GM12878 (cell line): Measurements from ENCODE around the gene CCDC117. TPM values are rescaled to one million over a fixed set of nuclear protein-coding genes. Genes with fewer than 3 reads are reported as not detected.

Experiments used
- ATAC-seq: fragments of 200-7000 bp; cut with Tn5 transposase; 3 replicates; pipeline ENCODE4 v1.9.1; 2020; ENCODE audit warnings: mild to moderate bottlenecking, moderate library complexity
- BruUV-seq: library from RNA; stranded (reverse); fragments of 400-500 nt; replicated peaks from 2 replicates; lab custom pipeline; 2021; lab: Mats Ljungman, UMichigan
- CTCF ChIA-PET: fragments of 300-600 bp; sonication (Branson Sonifier 250); formaldehyde crosslinking; extraction: SDS; loops from one replicate; lab custom pipeline; 2021; ENCODE audit warnings: inconsistent platforms; lab: Yijun Ruan, JAX
- POLR2A ChIA-PET: fragments of 350-600 bp; formaldehyde crosslinking; extraction: SDS; loops from one replicate; lab custom pipeline; 2021; ENCODE audit warnings: inconsistent platforms; lab: Charles Lee
- RAD21 ChIA-PET: fragments of 300-600 bp; sonication (Branson Sonifier 250); formaldehyde crosslinking; loops from one replicate; lab custom pipeline; 2023; ENCODE audit warnings: antibody characterized with exemption; ENCODE audit not compliant: unreplicated experiment; lab: Charles Lee
- SMC1A ChIA-PET: fragments of 300-600 bp; sonication (Branson Sonifier 250); formaldehyde crosslinking; loops from one replicate; lab custom pipeline; 2023; ENCODE audit not compliant: unreplicated experiment, uncharacterized antibody; lab: Charles Lee
- DNase-seq: peaks from one replicate; pipeline ENCODE4 v3.0.0-alpha.2; 2011; ENCODE audit warnings: low read depth, low spot score
- FAIRE-seq: peaks from 3 replicates; lab custom pipeline; 2011; peaks lifted over from hg19 to GRCh38; lab: Jason Lieb, UNC
- H2AFZ ChIP-seq: 2 replicates; pipeline ENCODE4 v1.6.0; 2011; ENCODE audit warnings: low read depth, low read length, control low read depth; ENCODE audit not compliant: control insufficient read depth
- H3K27ac ChIP-seq: 2 replicates; pipeline ENCODE4 v1.5.1; 2011; ENCODE audit warnings: control low read depth; ENCODE audit not compliant: control insufficient read depth, insufficient read depth
- H3K27me3 ChIP-seq, 2 experiments: replicated peaks in 1 of 2; 2 replicates each; pipeline versions ENCODE4 v1.6.0 to v1.6.1; 2011; ENCODE audit warnings: low read length in 1 of 2; ENCODE audit not compliant: control insufficient read depth in 2 of 2, insufficient read depth in 2 of 2
- H3K36me3 ChIP-seq, 2 experiments: 2 replicates each; pipeline ENCODE4 v1.5.1; 2011; ENCODE audit warnings: low read length in 1 of 2; ENCODE audit not compliant: control insufficient read depth in 2 of 2, insufficient read depth in 2 of 2
- H3K4me1 ChIP-seq: 2 replicates; pipeline ENCODE4 v1.6.1; 2011; ENCODE audit warnings: mild to moderate bottlenecking, low read length, moderate library complexity, mixed read lengths; ENCODE audit not compliant: control insufficient read depth, insufficient read depth
- H3K4me2 ChIP-seq: 2 replicates; pipeline ENCODE4 v1.6.0; 2011; ENCODE audit warnings: control low read depth; ENCODE audit not compliant: control insufficient read depth, insufficient read depth
- H3K4me3 ChIP-seq: fragments of 200-600 bp; sonication (generic); 2 replicates; pipeline ENCODE4 v1.5.1; 2016
- H3K79me2 ChIP-seq: 2 replicates; pipeline ENCODE4 v1.6.0; 2011; ENCODE audit warnings: low read length; ENCODE audit not compliant: control insufficient read depth, insufficient read depth
- H3K9ac ChIP-seq: 2 replicates; pipeline ENCODE4 v1.8.0; 2011; ENCODE audit warnings: low read length, control low read depth, mixed read lengths; ENCODE audit not compliant: control insufficient read depth, insufficient read depth
- H3K9me3 ChIP-seq: replicated peaks from 3 replicates; pipeline ENCODE4 v1.5.1; 2011; ENCODE audit warnings: mild to moderate bottlenecking, low read length; ENCODE audit not compliant: control insufficient read depth, insufficient read depth
- H4K20me1 ChIP-seq: 2 replicates; pipeline ENCODE4 v1.6.0; 2011; ENCODE audit not compliant: control insufficient read depth, insufficient read depth
- ATF2 ChIP-seq: IDR thresholded peaks from 2 replicates; pipeline ENCODE4 v1.6.1; 2012; ENCODE audit warnings: low read length, inconsistent platforms
- BHLHE40 ChIP-seq, 2 experiments: fragments of 450-650 bp in 1 of 2; IDR thresholded peaks; 2 replicates each; pipeline ENCODE4 v1.6.1; 2011 to 2017; ENCODE audit warnings: low read depth in 2 of 2, borderline replicate concordance in 1 of 2, improper control_type of control experiment in 1 of 2, low read length in 1 of 2, mild to moderate bottlenecking in 1 of 2
- BRCA1 ChIP-seq: IDR thresholded peaks from 2 replicates; pipeline ENCODE4 v1.6.1; 2011; ENCODE audit warnings: low read depth, low read length, improper control_type of control experiment
- CHD1 ChIP-seq: IDR thresholded peaks from 2 replicates; pipeline ENCODE4 v1.6.1; 2012; ENCODE audit warnings: low read depth, low read length, improper control_type of control experiment
- HDAC6 ChIP-seq: fragments of 200-600 bp; sonication (generic); IDR thresholded peaks from one replicate; pipeline ENCODE4 v1.8.0; 2017; ENCODE audit warnings: antibody characterized with exemption; ENCODE audit not compliant: unreplicated experiment
- LARP7 ChIP-seq: fragments of 450-650 bp; IDR thresholded peaks from 2 replicates; pipeline ENCODE4 v1.6.1; 2017; ENCODE audit warnings: mild to moderate bottlenecking
- MYC ChIP-seq: IDR thresholded peaks from 2 replicates; pipeline ENCODE4 v1.6.1; 2011; ENCODE audit warnings: mild to moderate bottlenecking, low read length, moderate library complexity, inconsistent platforms; ENCODE audit not compliant: insufficient read depth, insufficient replicate concordance, insufficient read length, severe bottlenecking
- RAD51 ChIP-seq: fragments of 450-650 bp; IDR thresholded peaks from 2 replicates; pipeline ENCODE4 v1.6.1; 2016; ENCODE audit warnings: moderate library complexity, mild to moderate bottlenecking, inconsistent platforms
- RCOR1 ChIP-seq: conservative IDR thresholded peaks from 2 replicates; pipeline ENCODE4 v1.6.1; 2012; ENCODE audit warnings: low read depth, low read length, improper control_type of control experiment
- RFX5 ChIP-seq: IDR thresholded peaks from 2 replicates; pipeline ENCODE4 v1.6.1; 2011; ENCODE audit warnings: low read depth, low read length, improper control_type of control experiment
- SMAD5 ChIP-seq: IDR thresholded peaks from 2 replicates; pipeline ENCODE4 v1.6.1; 2016; ENCODE audit warnings: antibody characterized with exemption, low read depth
- SREBF2 ChIP-seq: IDR thresholded peaks from 2 replicates; pipeline ENCODE4 v1.6.1; 2012; ENCODE audit warnings: mild to moderate bottlenecking, low read length
- SUZ12 ChIP-seq: fragments of 200-600 bp; sonication (generic); IDR thresholded peaks from one replicate; pipeline ENCODE4 v1.6.1; 2018; ENCODE audit warnings: antibody characterized with exemption, mild to moderate bottlenecking; ENCODE audit not compliant: unreplicated experiment
- ZNF207 ChIP-seq: fragments of 450-650 bp; IDR thresholded peaks from 2 replicates; pipeline ENCODE4 v1.6.1; 2014; ENCODE audit warnings: antibody characterized with exemption, mild to moderate bottlenecking, borderline replicate concordance
- WGBS: methylation state at CpG from one replicate; pipeline ENCODE4 v1.1.6; 2016; ENCODE audit warnings: low lambda C conversion rate; ENCODE audit not compliant: insufficient replicate concordance, insufficient coverage; ENCODE audit errors: missing lambda C conversion rate; 5-methylcytosine and 5-hydroxymethylcytosine counted together
- in situ Hi-C: fragments of 300-500 bp; cut with MboI; formaldehyde crosslinking; loops from 9 replicates; pipeline ENCODE4 v1.14.3; 2018; ENCODE audit warnings: mixed read lengths
- intact Hi-C: fragments of 100-400 bp; cut with micrococcal nuclease; formaldehyde crosslinking; loops from one replicate; pipeline ENCODE4 v1.14.2; 2022; ENCODE audit not compliant: unreplicated experiment
- polyA plus RNA-seq, 11 experiments: library from polyadenylated mRNA; depleted of rRNA in 4 of 11; unstranded in 6 of 11; stranded (reverse) in 5 of 11; fragments of >200 nt; fragmentation: Nextera tagmentation in 4 of 11; fragmentation: Illumina TruSeq in 1 of 11; extraction: Ambion mirVana in 4 of 11; extraction: Trizol in 1 of 11; gene quantifications; 1 replicate in 1 of 11; 2 replicates in 10 of 11; pipeline versions ENCODE4 v1.2.1 to v1.2.3, GENCODE V29; 2011 to 2016; ENCODE audit warnings: inconsistent platforms in 2 of 11, missing spikeins in 2 of 11, low read depth in 1 of 11
- total RNA-seq, 4 experiments: library from RNA; depleted of rRNA in 3 of 4; stranded (reverse); fragments of >200 nt in 3 of 4; fragmentation: Illumina TruSeq in 1 of 4; extraction: Trizol in 1 of 4; gene quantifications; 2 replicates each; pipeline versions ENCODE4 v1.2.1 to v1.2.3, GENCODE V29; 2013 to 2021
- TF ChIP-seq, protein P1 (sequence below): fragments of 450-650 bp; IDR thresholded peaks from 2 replicates; pipeline ENCODE4 v1.6.1; 2014; ENCODE audit warnings: mild to moderate bottlenecking
- TF ChIP-seq, protein P2 (sequence below): fragments of 450-650 bp; IDR thresholded peaks from 2 replicates; pipeline ENCODE4 v1.6.1; 2016; ENCODE audit warnings: mild to moderate bottlenecking
- TF ChIP-seq, protein P3 (sequence below): fragments of 450-650 bp; IDR thresholded peaks from 2 replicates; pipeline ENCODE4 v1.6.1; 2018; ENCODE audit warnings: mild to moderate bottlenecking, low read depth, moderate library complexity; ENCODE audit not compliant: partially characterized antibody

The CCDC117 gene
- total and polyA plus RNA-seq, 10 of the 15 experiments (the other 5 are each of a cell fraction or from before 2014, with no cell fraction given): 6.3 to 32.2 (median 20.6) TPM

DNA sequence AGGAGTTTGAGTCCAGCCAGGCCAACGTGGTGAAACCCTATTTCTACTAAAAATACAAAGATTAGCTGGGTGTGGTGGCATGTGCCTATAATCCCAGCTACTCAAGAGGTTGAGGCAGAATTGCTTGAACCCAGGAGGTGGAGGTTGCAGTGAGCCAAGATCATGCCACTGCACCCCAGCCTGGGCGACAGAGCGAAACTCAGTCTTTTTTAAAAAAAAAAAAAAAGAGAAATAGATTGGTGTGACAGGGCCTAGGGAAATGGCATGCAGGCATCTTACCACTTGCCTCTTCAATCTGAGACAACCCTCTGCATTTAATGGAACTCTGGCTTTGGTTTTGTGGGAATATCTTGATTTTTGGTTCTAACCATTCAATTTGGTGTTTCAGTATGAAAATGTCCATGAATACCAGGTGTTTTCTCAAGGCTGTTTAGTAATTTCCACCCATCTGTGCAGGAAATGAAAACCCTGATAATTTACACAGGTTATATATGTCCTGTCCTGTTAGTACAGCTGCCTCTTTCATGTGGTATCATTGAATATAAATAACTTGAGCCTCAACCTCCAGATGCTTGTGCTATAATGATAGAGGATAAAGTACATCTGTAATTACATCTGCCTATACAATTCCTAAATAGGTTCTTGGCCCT, 19.5 kb downstream of the CCDC117 start:
- Histone ChIP-seq H3K79me2 (peaks cover 22% of the 10 kb centered on the region), H3K4me3 (no peak overlapping the region), H3K27ac (peak overlapping the region; percentile 64), H2AFZ (no peak overlapping the region), H3K27me3 (no peaks in the 10 kb centered on the region), H3K36me3 (peaks cover 8 to 25% of the 10 kb centered on the region in 2 experiments), H3K9me3 (no peaks in the 10 kb centered on the region), H3K4me2 (peak overlapping the region; percentile 40; the same call in 1 of the 2 replicates), H4K20me1 (no peaks in the 10 kb centered on the region), H3K4me1 (peaks cover 46% of the 10 kb centered on the region), H3K9ac (peak overlapping the region; percentile 1; the same call in 1 of the 2 replicates)
- ChIA-PET CTCF (interaction anchor here (0.7 to 10.4 kb wide), 9 partner anchors 15 to 249 kb away, joined by 3 to 126 read pairs (median 16); partner anchors contain the start of gene CCDC117), POLR2A (interaction anchor here (0.7 to 5.7 kb wide), 5 partner anchors 9 to 35 kb away, joined by 3 to 31 read pairs (median 4); partner anchors contain the start of gene XBP1), RAD21 (interaction anchor here (1.3 to 7.6 kb wide), 6 partner anchors 9 to 191 kb away, joined by 3 to 69 read pairs (median 6); partner anchors contain the start of gene XBP1), SMC1A (interaction anchor here (0.7 to 10.7 kb wide), 9 partner anchors 11 to 249 kb away, joined by 3 to 95 read pairs (median 5); no protein-coding TSS in a partner anchor)
- no TSS peak for BruUV-seq
- FAIRE-seq (peak; percentile 84), ATAC-seq (peak; percentile 77), DNase-seq (peak; percentile 80)
- intact Hi-C loops (loop anchor here (5.0 to 10.0 kb wide), 2 partner anchors 50 to 117 kb away; partner anchors contain the start of genes CHEK2, HSCB and TTC28), in situ Hi-C loops (no loop called here)
- WGBS: 2% methylated on average over 3 of the region's 3 CpGs
- no peak for TF ChIP-seq HDAC6
- TF ChIP-seq, protein P1, sequence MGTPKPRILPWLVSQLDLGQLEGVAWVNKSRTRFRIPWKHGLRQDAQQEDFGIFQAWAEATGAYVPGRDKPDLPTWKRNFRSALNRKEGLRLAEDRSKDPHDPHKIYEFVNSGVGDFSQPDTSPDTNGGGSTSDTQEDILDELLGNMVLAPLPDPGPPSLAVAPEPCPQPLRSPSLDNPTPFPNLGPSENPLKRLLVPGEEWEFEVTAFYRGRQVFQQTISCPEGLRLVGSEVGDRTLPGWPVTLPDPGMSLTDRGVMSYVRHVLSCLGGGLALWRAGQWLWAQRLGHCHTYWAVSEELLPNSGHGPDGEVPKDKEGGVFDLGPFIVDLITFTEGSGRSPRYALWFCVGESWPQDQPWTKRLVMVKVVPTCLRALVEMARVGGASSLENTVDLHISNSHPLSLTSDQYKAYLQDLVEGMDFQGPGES: no peak
- TF ChIP-seq BRCA1: no peak
- no peak for TF ChIP-seq CHD1
- no peak for TF ChIP-seq SREBF2
- TF ChIP-seq SMAD5: no peak
- TF ChIP-seq, protein P2, sequence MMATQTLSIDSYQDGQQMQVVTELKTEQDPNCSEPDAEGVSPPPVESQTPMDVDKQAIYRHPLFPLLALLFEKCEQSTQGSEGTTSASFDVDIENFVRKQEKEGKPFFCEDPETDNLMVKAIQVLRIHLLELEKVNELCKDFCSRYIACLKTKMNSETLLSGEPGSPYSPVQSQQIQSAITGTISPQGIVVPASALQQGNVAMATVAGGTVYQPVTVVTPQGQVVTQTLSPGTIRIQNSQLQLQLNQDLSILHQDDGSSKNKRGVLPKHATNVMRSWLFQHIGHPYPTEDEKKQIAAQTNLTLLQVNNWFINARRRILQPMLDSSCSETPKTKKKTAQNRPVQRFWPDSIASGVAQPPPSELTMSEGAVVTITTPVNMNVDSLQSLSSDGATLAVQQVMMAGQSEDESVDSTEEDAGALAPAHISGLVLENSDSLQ: no peak
- TF ChIP-seq MYC: no peak
- TF ChIP-seq ATF2: peak; percentile 94
- TF ChIP-seq, protein P3, sequence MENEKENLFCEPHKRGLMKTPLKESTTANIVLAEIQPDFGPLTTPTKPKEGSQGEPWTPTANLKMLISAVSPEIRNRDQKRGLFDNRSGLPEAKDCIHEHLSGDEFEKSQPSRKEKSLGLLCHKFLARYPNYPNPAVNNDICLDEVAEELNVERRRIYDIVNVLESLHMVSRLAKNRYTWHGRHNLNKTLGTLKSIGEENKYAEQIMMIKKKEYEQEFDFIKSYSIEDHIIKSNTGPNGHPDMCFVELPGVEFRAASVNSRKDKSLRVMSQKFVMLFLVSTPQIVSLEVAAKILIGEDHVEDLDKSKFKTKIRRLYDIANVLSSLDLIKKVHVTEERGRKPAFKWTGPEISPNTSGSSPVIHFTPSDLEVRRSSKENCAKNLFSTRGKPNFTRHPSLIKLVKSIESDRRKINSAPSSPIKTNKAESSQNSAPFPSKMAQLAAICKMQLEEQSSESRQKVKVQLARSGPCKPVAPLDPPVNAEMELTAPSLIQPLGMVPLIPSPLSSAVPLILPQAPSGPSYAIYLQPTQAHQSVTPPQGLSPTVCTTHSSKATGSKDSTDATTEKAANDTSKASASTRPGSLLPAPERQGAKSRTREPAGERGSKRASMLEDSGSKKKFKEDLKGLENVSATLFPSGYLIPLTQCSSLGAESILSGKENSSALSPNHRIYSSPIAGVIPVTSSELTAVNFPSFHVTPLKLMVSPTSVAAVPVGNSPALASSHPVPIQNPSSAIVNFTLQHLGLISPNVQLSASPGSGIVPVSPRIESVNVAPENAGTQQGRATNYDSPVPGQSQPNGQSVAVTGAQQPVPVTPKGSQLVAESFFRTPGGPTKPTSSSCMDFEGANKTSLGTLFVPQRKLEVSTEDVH: no peak
- no peak for TF ChIP-seq RCOR1
- no peak for TF ChIP-seq LARP7
- no peak for TF ChIP-seq SUZ12
- no peak for TF ChIP-seq BHLHE40 (IDR thresholded peaks at IDR 0.05; ENCODE audit: borderline replicate concordance in 1 of 2, low read depth in 2 of 2, low read length in 1 of 2)
- no peak for TF ChIP-seq RAD51
- TF ChIP-seq RFX5: no peak
- no peak for TF ChIP-seq ZNF207
